ENCODE results near the gene TMEM255A.

The TMEM255A gene

GRCh38 chrX:120213438-120214265, 97.6 kb downstream of the TMEM255A start:
- no peak overlapping the region for H3K27ac ChIP-seq
- DNase-seq (ENCODE audit: low read depth, low spot score), result no peak

Measured in epithelial cell of prostate (primary cell).